ENCODE results near the gene DLGAP1.

GRCh38 chr18:4356929-4357328, 98.2 kb downstream of the DLGAP1 start:
- TF ChIP-seq CTCF (IDR thresholded peaks at IDR 0.05 in 8 of 11, conservative IDR thresholded peaks at IDR 0.05 in 3 of 11) (no peak), POLR2A (IDR thresholded peaks at IDR 0.05) (no peak), POLR2AphosphoS5 (IDR thresholded peaks at IDR 0.05) (no peak)

All from spleen (tissue), 7 donors.